Measurements from ENCODE around the gene SELE. TPM values are rescaled to one million over a fixed set of nuclear protein-coding genes. Genes with fewer than 3 reads are reported as not detected.
A peak's percentile ranks its signal among the peaks of the same experiment; 100 is the strongest.

Gene SELE
- total and polyA plus RNA-seq, 2 of the 13 experiments (the other 11 are each of a cell fraction or from before 2014, with no cell fraction given), result 0.04 to 0.09 TPM

GRCh38 chr1:169724168-169724567 is 9.7 kb downstream of the SELE start:
- Histone ChIP-seq H2AFZ (ENCODE audit: low read length) (no peak overlapping the region), H3K9me3 (ENCODE audit: low read length) (no peaks in the 10 kb centered on the region), H3K27me3 (ENCODE audit: control insufficient read depth in 1 of 2, insufficient read depth in 2 of 2, low read length in 2 of 2) (no peaks in the 10 kb centered on the region), H3K27ac (ENCODE audit: extremely low read length, insufficient read depth, low read length) (no peak overlapping the region), H3K79me2 (ENCODE audit: insufficient read depth, low read length) (no peaks in the 10 kb centered on the region), H3K4me3 (replicated peaks in 1 of 3; ENCODE audit: insufficient read depth in 1 of 3, low read depth in 2 of 3, low read length in 3 of 3) (no peak overlapping the region), H3K9ac (ENCODE audit: insufficient read depth, low read depth, low read length) (no peak overlapping the region), H3K36me3 (replicated peaks in 1 of 2; ENCODE audit: control insufficient read depth in 1 of 2, insufficient read depth in 2 of 2, low read length in 2 of 2) (no peaks in the 10 kb centered on the region), H4K20me1 (ENCODE audit: insufficient read depth, low read length) (no peaks in the 10 kb centered on the region), H3K4me1 (ENCODE audit: insufficient read depth, low read length) (peaks cover 25% of the 10 kb centered on the region), H3K4me2 (ENCODE audit: low read depth, low read length) (no peak overlapping the region)
- FAIRE-seq (no peak), DNase-seq (ENCODE audit: low spot score) (no peak), ATAC-seq (no peak)
- no TSS peak for BruUV-seq (replicated peaks)
- ChIA-PET CTCF (ENCODE audit: low intra/inter-chr PET ratio, low total read pairs) (no interaction called here), POLR2A (no interaction called here)
- intact Hi-C loops (cut with micrococcal nuclease; ENCODE audit: unreplicated experiment) (no loop called here), in situ Hi-C loops (cut with HindIII; ENCODE audit: extremely low pct_ligation_motif_present, low pct_unique_long_range_greater_than_20kb) (no loop called here)
- under 1% methylated on average over 4 of the region's 4 CpGs for WGBS (ENCODE audit: low lambda C conversion rate)
- TF ChIP-seq ATF7-NPFF (CRISPR knock-in tag; IDR thresholded peaks at IDR 0.05; ENCODE audit: low read depth) (no peak), ZNF468 (CRISPR knock-in tag; IDR thresholded peaks at IDR 0.05) (no peak), ZNF318 (CRISPR knock-in tag; IDR thresholded peaks at IDR 0.05) (no peak), ZNF644 (CRISPR knock-in tag; IDR thresholded peaks at IDR 0.05; ENCODE audit: low read depth) (0 out of 2 replicates have a peak, but pooled peaks have one; percentile 36), DZIP1 (CRISPR knock-in tag; IDR thresholded peaks at IDR 0.05) (no peak), HNF4A (CRISPR knock-in tag; IDR thresholded peaks at IDR 0.05) (peak; percentile 64), ZXDC (CRISPR knock-in tag; IDR thresholded peaks at IDR 0.05) (no peak)

All from HepG2 (cell line).